Stimulated activated naive CD8-positive, alpha-beta T cell treated with anti-CD3 and anti-CD28 coated beads, Interleukin-15, amount 100 ng/mL, for 72 hours (primary cell): ENCODE results near the gene TMEM98.
"Not testable (repeated sequence)": the region's sequence is repeated elsewhere in the genome, so short reads cannot be mapped to it uniquely, and the experiment has no call there.

Source experiments
- ATAC-seq: fragments of 150-1000 bp; cut with Tn5 transposase; 2 replicates; pipeline ENCODE4 v1.10.0; 2021; ENCODE audit warnings: mild to moderate bottlenecking, moderate library complexity
- DNase-seq, 2 donors: peaks; one replicate each; pipeline ENCODE4 v3.0.0; 2021 to 2022
- H3K27ac Mint-ChIP-seq, 2 donors: one replicate each; pipeline ENCODE4 v1.8.0; 2022; ENCODE audit warnings: mild to moderate bottlenecking in 2 of 2, mixed read lengths in 2 of 2, moderate library complexity in 2 of 2
- H3K27me3 Mint-ChIP-seq: one replicate; pipeline ENCODE4 v1.8.0; 2022; ENCODE audit warnings: mixed read lengths
- H3K4me1 Mint-ChIP-seq: one replicate; pipeline ENCODE4 v1.8.0; 2022; ENCODE audit warnings: mild to moderate bottlenecking, mixed read lengths
- H3K4me3 Mint-ChIP-seq, 2 donors: one replicate each; pipeline ENCODE4 v1.8.0; 2022; ENCODE audit warnings: mild to moderate bottlenecking in 2 of 2, mixed read lengths in 2 of 2, moderate library complexity in 1 of 2
- H3K9me3 Mint-ChIP-seq, 2 donors: one replicate each; pipeline ENCODE4 v1.8.0; 2022; ENCODE audit warnings: mixed read lengths in 2 of 2

Gene TMEM98

DNA sequence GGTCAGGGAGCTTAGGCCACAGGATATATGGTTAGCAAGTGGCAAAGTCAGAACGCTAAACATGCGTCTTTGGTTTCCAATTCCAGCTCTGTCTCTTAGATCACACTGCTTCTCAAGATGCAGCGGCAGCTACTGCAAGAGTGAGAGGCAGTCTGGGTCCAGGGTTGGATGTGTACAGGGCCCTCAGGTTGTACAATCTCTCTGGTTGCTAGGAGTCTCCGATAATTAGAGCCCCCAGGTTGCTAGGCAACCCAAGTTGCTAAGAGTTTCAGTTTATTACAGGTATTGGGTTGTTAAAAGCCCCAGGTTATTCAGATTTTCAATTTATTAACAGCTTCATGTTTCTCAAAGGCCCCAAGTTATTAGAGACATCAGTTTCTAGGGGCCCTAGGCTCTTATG lies 48.2 kb downstream of the TMEM98 start:
- ATAC-seq, result no peak

DNA sequence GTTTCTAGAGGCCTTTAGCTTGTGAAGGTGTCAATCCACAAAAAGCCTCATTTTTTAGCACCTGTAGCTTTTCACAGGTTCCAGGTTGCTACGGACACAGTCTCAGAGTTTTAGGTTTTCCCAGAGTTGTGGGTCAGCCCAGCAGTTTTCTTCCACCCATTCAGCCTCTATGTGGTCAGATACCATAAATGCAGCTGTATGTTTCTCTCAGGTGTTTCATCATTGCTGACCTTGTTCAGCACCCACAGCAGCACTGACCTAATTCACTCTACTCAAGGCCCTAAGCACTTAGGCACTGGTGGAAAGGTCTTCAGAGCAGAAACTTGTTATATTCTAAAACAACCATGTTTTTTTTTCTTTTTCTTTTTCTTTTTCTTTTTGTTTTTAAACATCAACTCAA lies 48.7 kb downstream of the TMEM98 start:
- ATAC-seq, result no peak

More for the DNA sequence above, 48.2 kb downstream of the TMEM98 start:
- peaks cover 5% of the 10 kb centered on the region for H3K27me3 Mint-ChIP-seq
- no peak overlapping the region for H3K4me3 Mint-ChIP-seq
- H3K9me3 Mint-ChIP-seq, result no peaks in the 10 kb centered on the region
- no peak overlapping the region for H3K27ac Mint-ChIP-seq
- no peak for DNase-seq
- H3K4me1 Mint-ChIP-seq, result peaks cover 4% of the 10 kb centered on the region

DNA sequence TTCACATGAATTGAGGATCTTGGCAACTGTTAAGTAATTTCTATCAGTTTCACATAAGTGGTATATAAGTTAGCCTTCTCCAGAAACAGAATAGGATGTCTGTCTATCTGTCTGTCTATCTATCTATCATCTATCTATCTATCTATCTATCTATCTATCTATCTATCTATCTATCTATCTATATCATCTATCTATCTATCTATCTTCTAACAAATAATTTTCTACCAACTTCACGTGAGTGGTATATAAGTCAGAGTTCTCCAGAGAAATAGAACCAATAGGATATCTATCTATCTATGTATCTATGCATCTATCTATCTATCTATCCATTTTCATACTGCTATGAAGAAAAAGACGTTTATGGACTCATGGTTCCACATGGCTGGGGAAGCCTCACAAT lies 52.3 kb downstream of the TMEM98 start:
- Mint-ChIP-seq H3K4me1 (no peaks in the 10 kb centered on the region), H3K4me3 (no peak overlapping the region), H3K27ac (no peak overlapping the region), H3K9me3 (peaks cover 11 to 26% of the 10 kb centered on the region in 2 donors), H3K27me3 (peaks cover 15% of the 10 kb centered on the region)
- DNase-seq (no peak), ATAC-seq (no peak)

More for the DNA sequence above, 48.7 kb downstream of the TMEM98 start:
- peaks cover under 1% of the 10 kb centered on the region for H3K27me3 Mint-ChIP-seq
- no peak overlapping the region for H3K4me3 Mint-ChIP-seq
- H3K9me3 Mint-ChIP-seq, result peaks cover 0 to under 1% of the 10 kb centered on the region in 2 donors
- H3K4me1 Mint-ChIP-seq, result no peaks in the 10 kb centered on the region
- no peak overlapping the region for H3K27ac Mint-ChIP-seq
- no peak for DNase-seq

DNA sequence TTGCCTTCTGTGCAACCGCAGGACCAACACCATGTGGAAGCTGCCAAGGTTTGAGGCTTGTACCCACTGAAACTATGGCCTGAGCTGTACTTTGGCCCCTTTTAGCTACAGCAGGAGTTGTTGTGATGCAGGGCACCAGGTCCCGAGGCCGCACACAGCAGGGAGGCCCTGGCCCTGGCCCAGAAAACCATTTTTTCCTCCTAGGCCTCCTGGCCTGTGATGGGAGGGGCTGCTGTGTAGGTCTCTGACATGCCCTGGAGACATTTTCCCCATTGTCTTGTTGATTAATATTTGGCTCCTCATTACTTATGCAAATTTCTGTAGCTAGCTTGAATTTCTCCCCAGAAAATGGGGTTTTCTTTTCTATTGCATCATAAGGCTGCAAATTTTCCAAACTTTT lies 53.7 kb downstream of the TMEM98 start:
- not testable (repeated sequence) for H3K4me3 Mint-ChIP-seq, H3K27ac Mint-ChIP-seq, H3K4me1 Mint-ChIP-seq, DNase-seq, ATAC-seq
- Mint-ChIP-seq H3K27me3 (peaks cover 15% of the 10 kb centered on the region), H3K9me3 (peaks cover 11 to 26% of the 10 kb centered on the region in 2 donors)

DNA sequence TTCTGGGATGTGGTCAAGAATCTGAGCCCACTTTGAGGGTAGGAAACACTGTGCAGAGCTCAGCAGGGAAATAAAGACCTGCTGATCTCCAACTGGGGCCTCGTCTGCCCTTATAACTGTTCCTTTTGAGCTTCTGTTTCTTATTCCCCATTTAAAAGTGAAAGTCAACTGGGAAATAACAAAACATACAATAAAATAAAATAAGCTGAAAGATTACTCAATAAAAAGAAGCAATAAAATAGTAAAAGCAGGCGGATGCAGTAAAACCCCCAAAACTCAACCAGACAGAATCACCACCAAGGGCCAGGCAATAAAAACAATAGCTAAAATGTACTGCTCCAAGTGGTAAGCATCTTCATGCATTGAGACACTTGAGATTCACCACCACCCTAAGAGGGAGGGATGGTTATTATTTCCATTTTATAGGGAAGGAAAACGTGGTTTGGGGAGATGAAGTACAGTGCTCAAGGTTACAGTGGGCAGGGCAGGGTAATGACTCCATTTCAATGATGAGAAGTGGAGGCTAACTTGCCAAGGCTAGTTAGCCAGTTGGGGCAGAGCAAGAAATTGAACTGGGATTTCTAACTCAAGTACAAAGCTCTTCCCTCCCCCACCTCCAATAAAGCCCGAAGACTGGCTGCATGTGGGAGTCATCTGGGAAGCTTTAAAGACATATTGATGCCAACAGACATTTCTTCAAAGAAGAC lies 57.2 kb downstream of the TMEM98 start:
- Mint-ChIP-seq H3K9me3 (peaks cover 17 to 49% of the 10 kb centered on the region in 2 donors), H3K4me3 (no peak overlapping the region), H3K27me3 (peaks cover 15% of the 10 kb centered on the region), H3K4me1 (no peaks in the 10 kb centered on the region), H3K27ac (no peak overlapping the region)
- ATAC-seq, result no peak
- no peak for DNase-seq

DNA sequence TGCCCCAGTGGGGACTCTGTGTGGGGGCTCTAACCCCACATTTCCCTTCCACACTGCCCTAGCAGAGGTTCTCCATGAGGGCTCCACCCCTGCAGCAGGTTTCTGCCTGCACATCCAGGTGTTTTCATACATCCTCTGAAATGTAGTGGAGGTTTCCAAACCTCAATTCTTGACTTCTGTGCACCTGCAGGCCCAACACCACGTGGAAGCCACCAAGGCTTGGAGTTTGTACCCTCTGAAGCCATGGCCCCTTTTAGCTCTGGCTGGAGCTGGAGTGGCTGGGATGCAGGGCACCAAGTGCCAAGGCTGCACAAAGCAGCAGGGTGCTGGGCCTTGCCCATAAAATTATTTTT lies 59.5 kb downstream of the TMEM98 start:
- not testable (repeated sequence) for ATAC-seq, H3K4me3 Mint-ChIP-seq, DNase-seq, H3K4me1 Mint-ChIP-seq, H3K27ac Mint-ChIP-seq
- Mint-ChIP-seq H3K9me3 (peaks cover 10 to 40% of the 10 kb centered on the region in 2 donors), H3K27me3 (peaks cover 28% of the 10 kb centered on the region)

DNA sequence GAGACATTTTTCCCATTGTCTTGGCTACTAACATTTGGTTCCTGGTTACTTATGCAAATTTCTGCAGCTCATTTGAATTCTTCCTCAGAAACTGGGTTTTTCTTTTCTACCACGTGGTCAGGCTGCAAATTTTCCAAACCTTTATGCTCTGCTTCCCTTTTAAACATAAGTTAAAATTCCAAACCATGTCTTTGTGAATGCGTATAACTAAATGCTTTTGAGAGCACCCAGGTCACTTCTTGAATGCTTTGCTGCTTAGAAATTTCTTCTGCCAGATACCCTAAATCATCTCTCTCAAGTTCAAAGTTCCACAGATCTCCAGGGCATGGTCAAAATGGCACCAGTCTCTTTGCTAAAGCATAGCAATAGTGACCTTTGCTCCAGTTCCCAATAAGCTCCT lies 59.9 kb downstream of the TMEM98 start:
- H3K4me3 Mint-ChIP-seq, ATAC-seq, DNase-seq, H3K27ac Mint-ChIP-seq, H3K4me1 Mint-ChIP-seq: not testable (repeated sequence)
- Mint-ChIP-seq H3K27me3 (peaks cover 28% of the 10 kb centered on the region), H3K9me3 (peaks cover 6 to 36% of the 10 kb centered on the region in 2 donors)

DNA sequence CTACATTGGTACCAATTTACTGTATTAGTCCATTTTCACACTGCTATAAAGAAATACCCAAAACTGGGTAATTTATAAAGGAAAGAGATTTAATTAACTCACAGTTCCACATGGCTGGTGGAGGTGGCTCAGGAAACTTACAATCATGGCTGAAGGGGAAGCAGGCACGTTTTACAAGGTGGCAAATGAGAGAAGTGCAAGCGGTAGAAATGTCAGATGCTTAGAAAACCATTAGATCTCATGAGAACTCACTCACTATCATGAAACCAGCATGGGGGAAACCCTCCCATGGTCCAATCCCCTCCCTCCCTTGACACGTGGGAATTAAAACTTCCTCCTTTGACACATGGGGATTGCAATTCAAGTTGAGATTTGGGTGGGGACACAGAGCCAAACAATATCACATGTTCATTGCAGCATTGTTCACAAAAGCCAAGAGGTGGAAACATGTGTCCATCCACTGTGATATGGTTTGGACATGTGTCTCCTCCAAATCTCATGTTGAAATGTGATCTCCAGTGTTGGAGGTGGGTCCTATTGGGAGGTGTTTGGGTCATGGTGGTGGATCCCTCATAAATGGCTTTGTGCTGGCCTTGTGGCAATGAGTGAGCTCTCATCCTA lies 60.6 kb downstream of the TMEM98 start:
- ATAC-seq, result no peak
- Mint-ChIP-seq H3K27ac (no peak overlapping the region), H3K9me3 (peaks cover 6 to 35% of the 10 kb centered on the region in 2 donors), H3K27me3 (peaks cover 27% of the 10 kb centered on the region), H3K4me3 (no peak overlapping the region), H3K4me1 (no peaks in the 10 kb centered on the region)
- no peak for DNase-seq

DNA sequence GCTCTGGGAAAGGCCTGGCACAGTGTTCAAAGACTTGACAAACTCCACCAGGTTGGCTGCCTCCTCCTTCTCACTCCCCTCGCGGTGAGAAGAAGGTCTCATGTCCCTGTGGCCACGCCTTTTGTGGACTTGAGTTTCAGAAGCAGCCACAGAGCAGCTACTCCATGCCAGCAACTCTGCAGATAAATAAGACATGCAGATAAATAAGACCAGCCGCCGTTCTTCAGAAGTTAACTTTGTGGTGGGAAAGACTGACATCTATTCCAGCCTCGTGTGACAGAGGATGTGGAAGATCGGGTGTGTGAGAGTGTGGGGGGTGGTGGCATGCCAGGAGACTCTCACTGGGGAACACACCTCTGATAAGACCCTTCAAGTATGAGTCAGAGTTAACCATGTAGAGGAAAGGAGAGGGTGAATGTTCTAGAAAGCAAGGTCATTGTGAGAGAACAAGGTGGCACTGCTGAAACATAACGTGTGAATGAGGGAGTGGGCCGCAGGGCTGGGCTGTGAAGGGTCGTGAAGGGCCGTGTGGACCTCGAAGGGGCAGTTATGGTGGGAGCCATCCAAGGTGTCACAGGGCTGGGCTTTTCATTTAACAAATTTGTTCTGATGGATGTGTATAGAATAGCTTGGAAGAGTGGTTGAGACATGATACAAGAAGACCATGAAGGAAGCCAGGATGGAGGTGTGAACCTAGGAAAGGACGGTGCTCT lies 64.5 kb downstream of the TMEM98 start:
- no peaks in the 10 kb centered on the region for H3K4me1 Mint-ChIP-seq
- no peak overlapping the region for H3K4me3 Mint-ChIP-seq
- ATAC-seq (no peak), DNase-seq (no peak)
- no peak overlapping the region for H3K27ac Mint-ChIP-seq
- H3K27me3 Mint-ChIP-seq, result peaks cover 21% of the 10 kb centered on the region
- peaks cover 6 to 15% of the 10 kb centered on the region in 2 donors for H3K9me3 Mint-ChIP-seq

DNA sequence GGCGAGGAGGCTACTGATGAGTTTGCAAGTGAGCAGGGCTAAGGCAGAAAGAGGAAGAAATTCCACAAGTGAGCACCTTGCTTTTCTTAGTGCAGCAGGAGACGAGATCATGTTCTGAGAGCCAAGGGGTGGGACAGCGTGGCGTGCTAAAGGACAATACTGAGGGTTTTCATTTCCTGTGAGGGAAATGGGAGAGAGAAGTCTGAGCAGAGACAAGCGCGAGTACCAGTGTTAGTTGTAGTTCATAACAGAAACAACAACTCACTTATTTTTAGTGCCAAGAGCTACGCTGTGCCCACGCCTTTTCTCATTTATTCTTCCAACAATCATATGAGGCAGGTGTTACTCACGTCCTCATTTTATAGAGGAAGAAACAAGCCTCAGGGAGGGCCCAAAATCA lies 66.0 kb downstream of the TMEM98 start:
- no peak overlapping the region for H3K27ac Mint-ChIP-seq
- no peak for ATAC-seq
- peaks cover 4 to 5% of the 10 kb centered on the region in 2 donors for H3K9me3 Mint-ChIP-seq
- peaks cover 35% of the 10 kb centered on the region for H3K27me3 Mint-ChIP-seq
- no peak for DNase-seq
- peaks cover 6% of the 10 kb centered on the region for H3K4me1 Mint-ChIP-seq
- no peak overlapping the region for H3K4me3 Mint-ChIP-seq
